ENCODE measurements around the gene F5.

- TF ChIP-seq CTCF (IDR thresholded peaks at IDR 0.05 in 2 of 3, conservative IDR thresholded peaks at IDR 0.05 in 1 of 3; ENCODE audit: borderline replicate concordance in 1 of 3, insufficient read depth in 1 of 3, low read depth in 2 of 3, low read length in 2 of 3) (no peak), POLR2AphosphoS5 (IDR thresholded peaks at IDR 0.05; ENCODE audit: low read depth, low read length) (no peak)
Observed at GRCh38 chr1:169590932-169591331, 4.7 kb upstream of the F5 start.
